H54 (cell line): ENCODE results near the gene DGKD.

ENCODE experiments used
- DNase-seq: peaks from one replicate; pipeline ENCODE4 v3.0.0; 2011; ENCODE audit warnings: low spot score, mixed read lengths; ENCODE audit not compliant: insufficient read length
- FAIRE-seq: peaks from 3 replicates; lab custom pipeline; 2011; peaks lifted over from hg19 to GRCh38; lab: Jason Lieb, UNC
- POLR2A ChIP-seq: IDR thresholded peaks from 2 replicates; pipeline ENCODE4 v1.6.1; 2011; ENCODE audit warnings: low read depth, mild to moderate bottlenecking, low read length

DGKD gene

DNA sequence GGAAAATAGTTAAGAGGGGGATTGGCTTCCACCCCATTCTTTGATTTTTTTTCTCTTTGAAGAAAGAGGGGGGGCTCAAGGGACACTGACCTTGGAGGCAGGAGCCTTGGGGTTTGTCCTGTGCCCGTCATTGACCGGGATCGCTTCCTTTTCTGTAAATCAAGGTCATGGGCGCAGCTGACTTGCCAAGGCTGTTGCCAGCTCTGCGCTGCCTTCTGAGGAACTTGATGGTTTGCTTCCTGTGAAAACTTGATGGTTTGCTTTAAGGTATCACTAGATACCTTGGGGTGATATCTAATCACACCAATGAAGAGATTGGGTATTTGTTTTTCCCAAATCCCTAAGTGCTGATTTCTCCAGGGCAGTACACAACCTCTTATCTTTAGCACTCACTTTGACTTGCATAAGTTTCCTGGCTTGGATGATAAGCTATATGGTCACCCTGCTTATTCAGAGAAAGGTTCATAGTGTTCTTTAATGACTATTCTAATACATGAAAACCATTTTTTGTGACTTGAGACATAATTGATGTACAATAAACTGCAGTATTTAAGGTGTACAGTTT is 56.0 kb downstream of the DGKD start:
- no peak for TF ChIP-seq POLR2A
- FAIRE-seq, result no peak
- no peak for DNase-seq

DNA sequence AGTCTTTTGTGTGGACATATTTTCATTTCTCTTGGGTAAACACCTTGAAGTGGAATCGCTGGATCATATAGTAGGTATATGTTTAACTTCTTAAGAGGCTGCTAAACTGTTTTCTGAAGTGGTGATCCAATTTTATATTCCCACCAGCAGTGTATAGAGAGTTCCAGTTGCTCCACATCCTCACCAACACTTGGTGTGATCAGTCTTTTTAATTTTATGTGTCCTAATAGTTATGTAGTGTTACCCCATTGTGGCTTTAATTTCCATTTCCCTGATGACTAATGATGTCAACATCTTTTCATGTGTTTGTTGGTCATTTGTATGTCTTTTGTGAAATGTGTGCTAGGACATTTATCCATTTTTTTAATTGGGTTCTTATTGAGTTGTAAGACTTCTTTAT is 56.9 kb downstream of the DGKD start:
- DNase-seq (no peak), FAIRE-seq (no peak)
- no peak for TF ChIP-seq POLR2A

DNA sequence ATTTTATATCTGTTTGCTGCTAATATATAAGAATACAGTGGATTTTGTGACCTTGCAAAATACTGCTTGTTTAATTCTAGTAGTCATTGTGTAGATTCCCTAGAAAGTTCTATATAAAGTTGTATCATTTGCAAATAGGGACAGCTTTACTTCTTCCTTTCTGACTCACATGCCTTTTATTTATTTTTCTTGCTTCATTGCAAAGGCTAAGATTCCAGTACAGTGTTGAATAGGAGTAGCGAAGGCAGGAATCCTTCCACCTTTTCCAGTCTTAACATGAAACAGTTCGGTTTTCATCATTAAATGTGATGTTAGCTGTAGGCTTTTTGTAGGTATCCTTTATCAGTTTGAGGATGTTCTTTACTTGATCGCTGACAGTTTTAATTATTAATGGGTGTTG is 58.1 kb downstream of the DGKD start:
- TF ChIP-seq POLR2A, result no peak
- no peak for DNase-seq
- no peak for FAIRE-seq

DNA sequence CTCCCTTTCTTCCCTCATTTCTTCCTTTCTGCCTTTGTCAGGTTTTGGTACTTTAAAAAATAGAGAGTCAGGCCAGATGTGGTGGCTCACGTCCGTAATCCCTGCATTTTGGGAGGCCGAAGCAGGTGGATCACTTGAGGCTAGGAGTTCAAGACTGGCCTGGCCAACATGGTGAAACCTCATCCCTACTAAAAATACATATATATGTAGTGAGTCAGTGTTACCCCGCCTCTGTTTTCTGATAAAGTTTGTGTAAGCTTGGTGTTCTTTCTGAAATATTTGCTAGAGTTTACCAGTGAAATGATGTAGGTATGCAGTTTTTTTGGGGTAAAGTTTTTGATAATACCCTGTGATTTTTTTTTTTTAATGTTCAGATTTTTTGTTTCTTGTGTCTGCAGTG is 58.8 kb downstream of the DGKD start:
- DNase-seq (no peak), FAIRE-seq (peak; percentile 15)
- TF ChIP-seq POLR2A, result no peak

DNA sequence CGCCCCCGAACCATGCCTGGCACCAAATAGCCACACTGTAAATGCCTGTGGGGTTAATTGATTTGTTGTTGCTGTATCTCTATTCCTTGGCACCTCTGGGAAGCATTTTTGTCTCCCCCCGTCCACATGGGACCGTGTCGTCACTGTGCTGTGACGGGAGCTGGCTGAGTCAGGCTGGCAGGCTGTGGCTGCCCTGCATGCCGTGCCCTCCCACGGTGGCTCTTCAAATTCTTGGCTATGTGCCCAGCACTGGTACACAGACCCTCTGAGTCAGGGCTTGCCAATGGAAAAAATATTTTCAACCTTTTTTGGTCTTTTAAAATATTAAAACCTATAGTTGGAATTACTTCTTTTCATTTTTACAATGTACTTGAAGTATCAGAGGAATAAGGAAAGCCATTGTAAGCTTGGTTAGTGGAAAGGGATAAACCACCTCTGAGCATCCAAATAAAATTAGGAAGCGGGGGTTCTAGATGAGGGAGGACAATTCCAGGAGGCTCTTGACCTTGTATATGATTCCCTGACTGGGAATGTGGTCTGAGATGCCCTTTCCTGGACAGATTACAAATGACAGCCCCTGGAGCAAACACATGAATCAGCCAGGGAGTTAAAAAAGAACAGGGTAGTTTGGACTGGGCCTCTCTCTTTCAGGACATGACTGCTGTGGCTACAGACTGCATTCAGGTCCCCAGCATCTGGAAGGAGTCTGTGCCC is 59.4 kb downstream of the DGKD start:
- FAIRE-seq (peak; percentile 87), DNase-seq (peak; percentile 80)
- TF ChIP-seq POLR2A, result no peak

DNA sequence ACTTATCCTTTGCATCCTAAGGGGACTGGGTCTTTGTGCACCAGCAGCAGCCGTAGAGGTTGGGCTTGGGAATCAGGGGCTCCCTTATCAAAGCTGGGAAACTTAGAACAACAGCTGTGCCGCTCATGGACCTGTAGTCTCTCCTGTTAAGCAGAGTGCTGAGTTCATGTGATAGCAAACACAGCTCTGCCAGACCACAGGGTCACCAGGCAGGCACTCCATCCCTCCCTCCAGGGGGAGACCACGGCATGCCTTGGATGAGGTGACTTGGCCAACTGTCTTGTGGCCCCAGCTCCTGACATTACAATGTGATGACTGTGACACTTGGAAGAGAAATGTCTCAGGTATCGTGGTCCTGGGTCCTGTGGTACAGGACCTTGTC is 60.0 kb downstream of the DGKD start:
- FAIRE-seq (no peak), DNase-seq (peak; percentile 31)
- TF ChIP-seq POLR2A, result no peak

DNA sequence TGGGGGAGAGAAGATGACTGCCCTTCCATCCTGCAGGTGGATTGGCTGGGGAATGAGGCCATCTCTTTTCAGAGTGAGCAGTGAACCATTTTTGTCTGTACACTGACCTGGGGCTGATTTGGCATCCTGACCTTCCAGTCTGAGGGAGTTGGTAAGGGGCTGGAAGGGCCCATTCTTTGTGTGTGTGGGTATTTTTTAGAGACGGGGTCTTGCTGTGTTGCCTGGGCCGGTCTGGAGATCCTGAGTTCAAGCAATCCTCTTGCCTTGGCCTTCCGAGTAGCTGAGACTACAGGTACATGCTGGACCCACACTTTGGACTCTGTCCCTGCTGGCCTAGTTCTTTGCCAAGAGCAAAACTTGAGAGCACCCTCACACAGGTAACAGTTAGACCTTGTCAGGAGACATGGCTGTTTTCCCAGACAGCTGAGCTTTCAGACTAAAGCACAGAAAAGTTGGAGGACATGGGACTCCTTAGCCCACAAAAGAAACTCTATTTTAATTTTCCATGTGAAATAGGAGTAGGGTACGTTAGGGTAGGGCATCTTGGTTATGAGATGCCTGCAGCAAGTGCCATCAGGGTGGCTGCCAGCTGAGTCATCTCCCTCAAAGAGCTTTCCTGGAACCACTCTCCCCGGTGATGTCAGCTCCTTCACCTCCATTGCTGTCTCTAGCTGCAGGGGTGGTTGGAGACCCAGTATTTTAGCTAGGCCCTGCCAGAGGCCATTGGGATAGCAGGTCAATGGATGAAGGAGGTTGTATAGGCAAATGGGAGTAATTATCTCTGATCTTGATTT is 60.7 kb downstream of the DGKD start:
- FAIRE-seq, result peak; percentile 91
- peak; percentile 44 for DNase-seq
- no peak for TF ChIP-seq POLR2A

DNA sequence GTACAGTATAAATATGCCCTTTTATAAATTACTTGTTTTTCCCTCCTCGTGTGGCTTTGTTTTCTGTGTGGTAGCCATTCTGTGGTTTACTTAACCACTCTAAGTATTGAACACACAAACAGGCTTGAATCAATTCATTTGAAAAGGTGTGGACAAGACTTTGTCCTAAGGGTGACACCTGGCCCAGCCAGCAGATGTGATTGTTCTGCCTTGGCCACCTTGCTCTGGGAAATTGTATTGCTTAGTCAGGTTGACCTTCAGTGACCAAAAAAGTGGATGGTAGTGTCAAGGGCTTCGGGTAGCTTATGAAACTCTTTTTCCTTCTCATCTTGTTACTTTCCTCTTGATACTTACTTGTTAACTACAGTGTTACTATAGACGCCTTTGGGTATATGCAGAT is 61.9 kb downstream of the DGKD start:
- DNase-seq, result no peak
- no peak for TF ChIP-seq POLR2A
- no peak for FAIRE-seq

DNA sequence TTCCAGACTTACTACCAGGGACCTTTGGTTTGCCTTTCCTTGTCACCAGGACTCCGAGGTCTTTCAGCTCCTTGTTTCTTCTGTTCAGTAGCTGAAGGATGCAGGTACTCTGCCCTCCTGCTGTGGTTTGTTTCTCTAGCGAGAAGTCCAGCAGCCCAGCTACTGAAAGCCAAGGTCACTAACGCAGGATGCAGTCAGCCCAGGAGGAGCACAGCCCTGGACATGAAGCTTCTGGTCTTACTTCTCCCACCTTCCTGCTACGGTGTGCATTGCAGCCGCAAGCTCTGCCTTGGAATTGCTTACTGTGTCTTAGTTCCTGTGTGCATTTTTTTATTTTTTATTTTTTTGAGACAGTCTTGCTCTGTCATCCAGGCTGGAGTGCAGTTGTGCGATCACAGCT is 62.4 kb downstream of the DGKD start:
- TF ChIP-seq POLR2A, result no peak

DNA sequence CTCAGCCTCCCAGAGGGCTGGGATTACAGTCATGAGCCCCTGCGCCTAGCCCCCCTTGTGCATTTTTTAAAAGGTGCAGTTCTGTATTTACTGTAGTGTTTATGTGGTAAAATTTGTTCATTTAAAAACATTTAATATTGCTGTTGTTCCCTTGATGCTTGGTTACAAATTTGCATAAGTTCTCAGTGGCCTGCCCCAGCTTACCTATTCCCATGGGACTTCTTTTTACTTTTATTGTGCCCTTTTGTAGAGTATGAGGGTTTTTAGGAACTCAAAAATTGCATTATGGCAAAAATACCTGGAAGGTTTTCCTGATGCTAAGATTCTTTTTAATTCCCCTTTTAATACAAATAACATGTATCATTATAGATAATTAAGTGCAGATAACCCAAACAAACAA is 63.0 kb downstream of the DGKD start:
- DNase-seq (no peak), FAIRE-seq (no peak)
- TF ChIP-seq POLR2A, result no peak

More for the DNA sequence above, 62.4 kb downstream of the DGKD start:
- FAIRE-seq, result no peak
- no peak for DNase-seq

DNA sequence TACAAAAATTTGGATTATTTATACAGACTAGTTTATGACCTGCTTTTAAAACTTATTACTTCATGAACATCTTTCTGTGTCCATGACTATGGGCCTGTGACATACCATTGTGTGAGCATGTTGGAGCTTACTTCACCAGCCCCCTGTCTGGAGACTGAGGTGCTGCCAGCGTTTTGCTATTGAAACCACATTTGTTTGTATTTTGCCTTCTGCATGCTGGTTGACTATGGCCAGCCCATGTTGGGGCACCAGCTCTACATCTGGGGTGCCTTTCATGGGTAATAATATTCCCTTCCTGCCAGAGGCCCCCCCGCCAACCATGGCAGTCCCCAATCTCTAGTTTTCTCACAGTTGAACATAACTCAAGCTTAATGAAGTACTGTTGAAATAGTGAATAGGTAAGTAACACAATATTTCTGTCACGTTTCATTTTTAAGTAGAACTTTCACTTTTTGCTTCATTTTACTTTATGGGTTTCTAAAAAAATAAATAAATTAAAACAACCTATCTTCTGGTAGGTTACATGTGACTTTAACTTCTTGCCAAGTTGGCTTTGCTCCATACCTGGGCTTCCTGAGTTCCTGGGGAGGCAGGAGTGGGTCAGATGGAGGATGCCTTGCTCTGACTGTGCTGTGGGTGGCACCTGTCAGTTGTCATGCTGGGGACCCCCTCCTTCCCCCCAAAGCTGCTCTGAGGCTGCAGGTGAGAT is 63.9 kb downstream of the DGKD start:
- TF ChIP-seq POLR2A, result no peak
- FAIRE-seq, result no peak
- DNase-seq, result no peak

DNA sequence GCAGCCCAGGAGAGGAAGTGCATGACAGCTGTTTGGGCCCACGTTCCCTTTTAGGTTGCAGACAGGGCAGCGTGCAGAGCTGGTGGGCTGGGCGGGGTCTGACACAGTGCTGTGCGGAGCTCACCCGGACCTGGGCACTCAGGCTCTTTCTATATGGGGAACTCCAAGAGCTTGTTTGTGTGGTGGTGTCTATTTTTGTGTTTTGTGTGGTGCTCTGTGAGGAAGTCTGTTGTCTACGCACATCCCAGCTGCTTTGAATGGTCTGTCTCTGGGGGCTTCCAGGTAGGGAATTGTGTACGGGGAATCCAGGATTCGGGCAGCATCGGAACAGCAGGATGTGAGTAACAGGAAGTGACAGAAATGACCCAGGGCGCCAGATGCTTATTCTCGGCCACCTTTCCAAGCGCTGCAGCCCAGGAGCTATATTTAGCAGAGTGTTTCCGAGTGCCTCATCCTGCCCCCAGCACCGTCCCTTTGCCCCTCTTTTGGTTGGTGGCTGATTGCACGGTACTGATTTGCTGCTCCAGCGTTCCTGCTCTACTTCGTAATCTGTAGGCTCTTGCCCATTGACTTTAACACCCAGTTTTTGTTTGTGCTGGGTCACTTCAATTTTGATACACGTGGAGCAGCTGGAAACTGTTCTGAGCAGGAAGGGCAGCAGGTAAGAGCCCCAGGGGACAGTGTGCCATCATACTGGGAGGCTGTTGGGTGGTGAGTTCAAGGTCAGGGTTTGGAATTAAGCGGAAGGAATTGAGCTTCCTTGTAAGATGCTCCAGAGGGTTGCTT is 64.7 kb downstream of the DGKD start:
- FAIRE-seq (no peak), DNase-seq (no peak)
- no peak for TF ChIP-seq POLR2A
